Activated B cell treated with CpG ODN at 0.5 μM for 24 hours (primary cell): ENCODE measurements around the gene CDK17. TPM values are rescaled to one million over a fixed set of nuclear protein-coding genes. Genes with fewer than 3 reads are reported as not detected.

Experiments used
- ATAC-seq: fragments of 200-7000 bp; cut with Tn5 transposase; one replicate; pipeline ENCODE4 v1.10.0; 2021; ENCODE audit warnings: low read depth, mild to moderate bottlenecking, moderate library complexity
- CTCF ChIA-PET: fragments of 350-600 bp; sonication (Branson Sonifier 250); formaldehyde crosslinking; loops from one replicate; lab custom pipeline; 2021; ENCODE audit warnings: antibody characterized with exemption; lab: Charles Lee
- POLR2A ChIA-PET: fragments of 350-600 bp; sonication (Branson Sonifier 250); formaldehyde crosslinking; loops from one replicate; lab custom pipeline; 2021; ENCODE audit warnings: antibody characterized with exemption; lab: Charles Lee
- DNase-seq: peaks from one replicate; pipeline ENCODE4 v3.0.0; 2022
- H3K27ac Mint-ChIP-seq: one replicate; pipeline ENCODE4 v1.8.0; 2020; ENCODE audit warnings: mixed read lengths
- H3K27me3 Mint-ChIP-seq: one replicate; pipeline ENCODE4 v1.8.0; 2021; ENCODE audit warnings: mixed read lengths
- H3K36me3 Mint-ChIP-seq: one replicate; pipeline ENCODE4 v1.8.0; 2021; ENCODE audit warnings: low read depth, mixed read lengths
- H3K4me1 Mint-ChIP-seq: one replicate; pipeline ENCODE4 v1.8.0; 2021; ENCODE audit warnings: mixed read lengths
- H3K4me3 Mint-ChIP-seq: one replicate; pipeline ENCODE4 v1.8.0; 2020; ENCODE audit warnings: mild to moderate bottlenecking, mixed read lengths
- H3K9me3 Mint-ChIP-seq: one replicate; pipeline ENCODE4 v1.8.0; 2020; ENCODE audit warnings: mixed read lengths
- CTCF ChIP-seq: fragments of 200-600 bp; IDR thresholded peaks from one replicate; pipeline ENCODE4 v1.8.0; 2022; ENCODE audit warnings: antibody characterized with exemption, mild to moderate bottlenecking
- intact Hi-C: fragments of 100-400 bp; cut with micrococcal nuclease; formaldehyde crosslinking; loops from one replicate; pipeline ENCODE4 v1.15.1; 2024
- total RNA-seq: library from RNA; stranded (reverse); gene quantifications from 2 replicates; pipeline ENCODE4 v1.2.3, GENCODE V29; 2022

CDK17 gene
- total RNA-seq, 1 donor from 2014 or later: 57.3 TPM

GRCh38 chr12:96266238-96266637, 134.0 kb downstream of the CDK17 start:
- no peak overlapping the region for H3K4me3 Mint-ChIP-seq
- H3K36me3 Mint-ChIP-seq: peaks cover 81% of the 10 kb centered on the region
- no peak for ATAC-seq
- H3K9me3 Mint-ChIP-seq: no peaks in the 10 kb centered on the region
- intact Hi-C loops: no loop called here
- no peak for DNase-seq
- H3K4me1 Mint-ChIP-seq: peaks cover 3% of the 10 kb centered on the region
- POLR2A ChIA-PET: interaction anchor here (0.6 kb wide), 1 partner anchor 55 kb away, joined by 4 read pairs; no protein-coding TSS in a partner anchor
- H3K27ac Mint-ChIP-seq: no peak overlapping the region
- CTCF ChIA-PET: no interaction called here
- TF ChIP-seq CTCF: no peak
- no peaks in the 10 kb centered on the region for H3K27me3 Mint-ChIP-seq

- no peak overlapping the region for H3K4me3 Mint-ChIP-seq
- no peak for TF ChIP-seq CTCF
- no peaks in the 10 kb centered on the region for H3K9me3 Mint-ChIP-seq
- no peaks in the 10 kb centered on the region for H3K27me3 Mint-ChIP-seq
- ChIA-PET CTCF (no interaction called here), POLR2A (no interaction called here)
- H3K27ac Mint-ChIP-seq: no peak overlapping the region
- H3K4me1 Mint-ChIP-seq: peaks cover 3% of the 10 kb centered on the region
- peaks cover 81% of the 10 kb centered on the region for H3K36me3 Mint-ChIP-seq
- ATAC-seq (no peak), DNase-seq (no peak)
- intact Hi-C loops: no loop called here
These were observed 134.4 kb downstream of the CDK17 start for GRCh38 chr12:96265836-96266235.

- CTCF ChIA-PET: no interaction called here
- intact Hi-C loops: no loop called here
- POLR2A ChIA-PET: no interaction called here
- Mint-ChIP-seq H3K4me1 (peaks cover 3% of the 10 kb centered on the region), H3K9me3 (no peaks in the 10 kb centered on the region), H3K36me3 (peaks cover 81% of the 10 kb centered on the region), H3K27me3 (no peaks in the 10 kb centered on the region), H3K27ac (no peak overlapping the region), H3K4me3 (no peak overlapping the region)
- TF ChIP-seq CTCF: no peak
- ATAC-seq (no peak), DNase-seq (no peak)
These were observed 134.8 kb downstream of the CDK17 start for GRCh38 chr12:96265400-96265799.

- intact Hi-C loops: no loop called here
- DNase-seq (no peak), ATAC-seq (no peak)
- no peaks in the 10 kb centered on the region for H3K27me3 Mint-ChIP-seq
- ChIA-PET POLR2A (no interaction called here), CTCF (no interaction called here)
- H3K4me3 Mint-ChIP-seq: no peak overlapping the region
- H3K4me1 Mint-ChIP-seq: no peaks in the 10 kb centered on the region
- no peak overlapping the region for H3K27ac Mint-ChIP-seq
- no peak for TF ChIP-seq CTCF
- H3K9me3 Mint-ChIP-seq: no peaks in the 10 kb centered on the region
- peaks cover 73% of the 10 kb centered on the region for H3K36me3 Mint-ChIP-seq
These were observed 136.8 kb downstream of the CDK17 start for GRCh38 chr12:96263449-96263902.

- DNase-seq (no peak), ATAC-seq (no peak)
- intact Hi-C loops: no loop called here
- H3K36me3 Mint-ChIP-seq: peaks cover 59% of the 10 kb centered on the region
- H3K4me3 Mint-ChIP-seq: no peak overlapping the region
- ChIA-PET POLR2A (no interaction called here), CTCF (no interaction called here)
- no peaks in the 10 kb centered on the region for H3K4me1 Mint-ChIP-seq
- TF ChIP-seq CTCF: no peak
- H3K9me3 Mint-ChIP-seq: no peaks in the 10 kb centered on the region
- H3K27ac Mint-ChIP-seq: no peak overlapping the region
- H3K27me3 Mint-ChIP-seq: no peaks in the 10 kb centered on the region
These were observed 138.7 kb downstream of the CDK17 start for GRCh38 chr12:96261557-96261956.
